ENCODE results near the gene TGFB2.

GRCh38 chr1:218302155-218302554 is 43.0 kb upstream of the TGFB2 start:
- TF ChIP-seq CTCF (conservative IDR thresholded peaks at IDR 0.05; ENCODE audit: low read depth, low read length) (no peak), EZH2 (IDR thresholded peaks at IDR 0.05; ENCODE audit: borderline replicate concordance, low read depth, low read length, poor library complexity, severe bottlenecking) (no peak)

Measured in A673 (cell line).